NK-92 (cell line): ENCODE measurements around the gene TRIM67.

Experiments used
- DNase-seq: peaks from one replicate; lab custom pipeline; 2025; ENCODE audit not compliant: unreplicated experiment; lab: John Stamatoyannopoulos, UW

TRIM67 gene

DNA sequence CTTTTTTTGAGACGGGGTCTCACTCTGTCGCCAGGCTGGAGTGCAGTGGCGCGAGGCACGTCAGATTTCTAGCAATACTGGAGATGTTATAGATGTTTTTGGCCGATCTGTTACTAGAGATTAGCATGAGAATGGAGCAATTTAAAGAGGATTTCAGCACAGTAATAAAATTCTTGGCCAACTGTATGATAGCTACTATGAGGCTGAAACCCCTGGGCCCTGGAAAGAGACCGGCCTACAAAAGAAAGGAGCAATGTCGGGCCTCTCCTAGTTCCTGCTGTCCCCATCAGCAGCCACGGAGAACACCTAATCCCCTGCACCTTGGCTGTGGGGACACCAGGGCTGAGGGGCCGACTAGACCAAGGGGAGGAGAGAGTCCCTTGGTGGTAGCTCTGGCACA, 69.7 kb downstream of the TRIM67 start:
- no peak for DNase-seq

DNA sequence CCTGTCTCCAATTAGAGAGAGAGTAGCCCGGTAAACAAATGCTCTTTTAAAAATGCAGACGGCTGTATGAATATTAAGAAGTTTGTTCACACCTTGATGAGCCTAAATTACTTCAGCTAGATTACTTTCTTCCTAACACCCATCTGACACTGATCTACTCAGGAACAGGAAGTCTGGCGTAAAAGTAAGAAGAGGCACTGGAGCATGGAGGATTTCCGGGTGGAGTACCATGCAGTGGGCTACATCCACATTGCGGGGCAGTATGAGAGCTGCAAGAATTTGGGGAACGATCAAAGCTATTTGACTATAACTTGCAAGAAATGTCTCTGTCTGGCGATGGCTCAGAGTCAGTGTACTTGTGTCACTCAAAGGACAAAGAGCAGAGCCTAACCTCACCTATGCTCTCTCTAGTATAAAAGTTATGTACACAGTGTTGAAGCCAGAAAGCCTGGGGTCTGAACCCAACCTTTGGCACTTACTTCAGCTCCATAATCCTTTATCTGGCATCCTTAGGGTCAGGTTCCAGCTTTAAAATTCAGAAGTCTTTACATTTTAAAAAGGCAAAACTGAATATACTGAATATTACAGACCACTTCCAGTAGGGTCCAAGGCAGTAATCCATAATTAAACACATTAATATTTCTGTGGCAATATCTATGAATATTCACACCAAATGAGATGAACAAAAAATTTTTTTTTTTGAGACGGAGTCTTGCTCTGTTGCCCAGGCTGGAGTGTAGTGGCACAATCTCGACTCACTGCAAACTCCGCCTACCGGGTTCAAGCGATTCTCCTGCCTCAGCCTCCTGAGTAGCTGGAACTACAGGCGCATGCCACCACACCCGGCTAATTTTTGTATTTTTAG, 71.2 kb downstream of the TRIM67 start:
- DNase-seq, result no peak

DNA sequence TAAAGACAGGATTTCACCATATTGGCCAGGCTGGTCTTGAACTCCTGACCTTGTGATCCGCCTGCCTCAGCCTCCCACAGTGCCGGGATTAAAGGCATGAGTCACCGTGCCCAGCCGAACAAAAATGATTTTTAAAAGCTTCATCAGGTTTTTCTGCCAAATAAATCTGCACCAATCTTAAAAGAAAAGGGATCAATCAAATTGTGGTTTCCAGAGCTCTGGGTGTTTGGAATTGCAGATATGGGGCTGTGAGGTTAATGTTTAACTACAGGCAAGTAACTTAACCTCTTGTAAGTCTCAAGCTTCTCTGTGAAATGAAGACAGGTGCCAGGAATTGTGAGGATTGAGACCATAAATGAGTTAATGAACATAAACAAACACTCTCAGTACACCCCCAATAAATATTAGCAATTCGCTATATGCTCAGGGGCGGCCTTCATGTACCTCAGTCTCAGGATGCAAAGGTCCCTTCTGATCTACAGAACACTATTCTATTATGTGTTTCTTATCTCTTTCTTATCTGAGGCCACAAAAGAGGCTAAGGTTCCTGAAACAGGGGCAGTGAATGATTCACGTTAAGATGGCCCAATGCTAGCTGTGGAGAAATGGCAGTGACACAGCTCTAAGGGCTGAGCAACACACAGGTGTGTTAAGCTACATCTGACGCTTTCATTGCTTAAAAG, 72.0 kb downstream of the TRIM67 start:
- DNase-seq, result no peak

DNA sequence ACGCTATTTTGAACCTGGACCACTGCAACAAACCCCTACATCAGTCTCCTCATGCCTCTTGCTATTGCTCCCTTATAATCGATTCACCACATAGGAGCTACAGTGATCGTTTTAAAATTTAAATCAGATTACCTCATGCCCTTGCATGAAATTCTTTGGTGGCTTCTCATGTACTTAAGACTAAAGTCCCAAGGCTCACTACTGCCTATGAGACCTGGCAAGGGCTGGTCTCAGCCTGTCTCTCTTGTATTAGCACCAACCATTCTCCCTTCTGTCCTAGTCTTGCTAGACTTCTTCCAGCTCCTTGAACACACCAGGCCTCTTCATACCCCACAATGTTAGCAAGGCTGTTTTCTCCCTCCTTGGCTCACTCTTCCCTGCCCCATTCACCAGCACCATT, 72.6 kb downstream of the TRIM67 start:
- no peak for DNase-seq

DNA sequence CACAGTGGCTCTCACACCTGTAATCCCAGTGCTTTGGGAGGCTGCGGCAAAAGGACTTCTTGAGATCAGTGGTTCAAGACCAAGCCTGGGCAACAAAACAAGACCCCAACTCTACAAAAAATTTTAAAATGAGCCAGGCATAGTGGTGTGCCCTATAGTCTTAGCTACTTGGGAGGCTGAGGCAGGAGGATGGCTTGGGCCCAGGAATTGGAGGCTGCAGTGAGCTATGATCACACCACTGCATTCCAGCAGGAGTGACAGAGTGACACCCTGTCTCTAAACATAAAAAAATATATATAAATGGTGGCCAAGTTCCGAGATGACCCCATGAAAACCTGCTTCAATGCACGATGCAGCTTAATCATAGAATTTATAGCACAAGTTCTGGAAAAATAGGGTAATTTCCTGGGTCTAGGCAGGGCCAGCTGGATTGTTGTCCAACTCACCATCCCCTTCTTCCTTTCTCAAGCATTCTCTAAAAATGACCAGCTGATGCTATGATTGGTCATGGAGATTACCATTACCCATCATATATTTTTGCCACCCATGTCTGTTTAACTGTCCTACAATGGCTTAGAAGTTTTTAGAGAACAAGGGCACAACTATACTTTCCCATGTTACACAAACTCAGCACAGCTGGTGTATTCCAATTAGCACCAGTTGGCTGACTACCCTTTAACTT, 73.8 kb downstream of the TRIM67 start:
- no peak for DNase-seq

DNA sequence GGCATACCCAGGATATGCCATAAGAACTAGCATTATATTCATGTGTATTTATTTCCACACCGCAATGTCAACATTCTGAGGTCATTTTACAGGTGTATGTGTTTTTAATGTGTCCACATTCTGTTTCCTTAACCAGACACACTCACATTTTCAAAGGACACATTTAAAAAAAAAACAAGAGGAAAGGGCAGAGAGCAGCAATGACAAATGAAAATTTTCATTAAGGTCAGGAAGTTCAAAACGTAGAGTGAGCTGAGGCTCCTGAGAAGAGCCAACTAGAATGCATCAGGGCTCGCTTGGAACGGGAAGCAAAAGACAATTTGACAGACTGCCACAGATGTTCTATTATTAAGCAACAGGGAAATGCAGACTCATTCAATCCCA, 74.3 kb downstream of the TRIM67 start:
- no peak for DNase-seq

DNA sequence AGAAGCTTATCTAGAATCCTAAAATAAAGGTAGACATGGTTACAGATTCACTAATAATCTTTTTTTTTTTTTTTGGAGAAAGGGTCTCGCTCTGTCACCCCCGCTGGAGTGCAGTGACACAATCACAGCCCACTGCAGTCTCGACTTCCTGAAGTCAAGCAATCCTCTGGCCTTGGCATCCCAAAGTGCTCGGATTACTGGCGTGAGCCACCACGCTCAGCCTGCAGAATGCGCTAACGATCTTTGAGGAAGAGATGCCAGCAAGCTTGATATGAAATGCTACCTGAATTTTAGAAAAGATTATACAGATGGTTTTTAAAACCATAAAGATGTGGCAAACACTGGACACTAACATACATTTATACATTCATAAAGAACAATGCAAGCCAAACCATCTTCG, 75.1 kb downstream of the TRIM67 start:
- DNase-seq, result no peak

DNA sequence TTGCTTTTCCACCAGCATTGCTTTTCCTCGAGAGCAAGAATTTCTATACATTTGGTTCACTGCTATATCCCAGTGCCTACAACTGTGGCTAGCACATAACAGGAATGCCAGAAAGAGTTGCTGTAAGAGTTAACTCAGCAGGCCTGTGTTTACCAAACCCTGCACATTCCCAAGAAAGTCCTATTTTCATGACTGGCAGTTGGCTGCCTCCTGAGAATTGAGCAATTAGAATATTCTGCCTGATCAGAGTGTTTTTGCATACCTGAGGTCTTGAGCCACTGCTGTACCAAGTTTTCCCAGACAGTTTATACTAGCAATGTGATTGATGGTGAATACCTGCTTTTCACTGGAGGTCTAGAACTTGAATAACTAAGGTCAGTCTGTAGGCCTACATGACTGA, 76.4 kb downstream of the TRIM67 start:
- no peak for DNase-seq

DNA sequence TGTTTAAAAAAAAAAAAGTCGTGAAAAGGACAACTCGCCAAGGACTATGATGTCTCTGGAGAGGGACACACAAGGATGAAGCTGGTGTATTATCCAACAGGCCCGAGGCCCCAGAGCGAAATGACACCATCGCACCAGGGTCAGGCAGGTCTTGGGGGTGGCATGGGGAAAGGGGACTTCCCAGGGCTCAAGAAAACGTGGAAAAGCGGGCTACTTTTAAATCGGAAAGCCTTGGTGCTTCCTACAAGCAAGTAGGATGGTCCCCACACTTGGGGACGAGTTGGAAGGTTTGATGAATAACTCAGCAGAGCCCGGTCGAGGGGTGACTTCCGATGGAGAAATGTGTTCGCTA, 78.6 kb downstream of the TRIM67 start:
- DNase-seq, result no peak

DNA sequence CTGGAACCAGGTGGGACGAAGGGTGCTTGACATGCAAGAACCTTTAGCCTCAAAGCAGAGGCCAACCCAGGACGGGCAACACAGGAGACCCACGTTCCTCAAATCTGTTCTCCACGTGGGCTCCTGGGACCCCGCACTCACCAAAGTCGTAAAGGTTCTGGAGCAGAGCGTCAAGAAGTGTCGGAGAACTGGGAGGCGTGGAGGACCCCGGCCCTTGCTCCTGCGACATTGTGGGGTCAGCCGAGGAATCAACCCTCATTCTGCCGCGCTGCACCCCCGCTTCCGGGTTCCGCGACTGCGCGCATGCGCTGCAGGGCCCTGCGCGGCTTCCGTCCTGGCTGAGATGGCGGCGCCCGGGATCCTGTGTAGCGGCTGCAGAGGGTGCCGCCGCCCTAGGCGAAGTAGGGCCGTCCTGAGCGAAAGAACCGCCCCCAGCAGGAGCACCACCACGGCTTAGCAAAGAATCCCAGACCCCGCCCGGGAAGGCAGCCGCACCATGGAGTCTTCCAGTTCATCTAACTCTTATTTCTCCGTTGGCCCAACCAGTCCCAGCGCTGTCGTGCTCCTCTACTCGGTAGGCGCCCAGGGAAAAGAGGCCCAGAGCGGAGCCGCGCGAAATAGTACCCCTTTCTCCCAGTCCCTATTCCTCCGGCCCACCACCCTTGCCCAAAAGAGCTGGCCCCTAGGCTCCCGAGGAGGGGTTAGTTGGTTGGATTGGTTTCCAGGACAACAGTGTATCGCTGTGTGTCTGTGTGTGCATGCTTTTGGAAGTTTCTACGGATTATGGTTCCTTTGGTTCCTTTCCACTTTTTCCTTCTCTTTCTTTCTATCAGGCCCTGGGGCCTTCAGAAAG, 79.3 kb downstream of the TRIM67 start, which contains the start of gene GNPAT:
TSS of gene GNPAT (plus strand) at position 330 of the 853 bp plus-strand sequence. CDS start at position 497, 167 bp downstream.
- peak; percentile 6 for DNase-seq

DNA sequence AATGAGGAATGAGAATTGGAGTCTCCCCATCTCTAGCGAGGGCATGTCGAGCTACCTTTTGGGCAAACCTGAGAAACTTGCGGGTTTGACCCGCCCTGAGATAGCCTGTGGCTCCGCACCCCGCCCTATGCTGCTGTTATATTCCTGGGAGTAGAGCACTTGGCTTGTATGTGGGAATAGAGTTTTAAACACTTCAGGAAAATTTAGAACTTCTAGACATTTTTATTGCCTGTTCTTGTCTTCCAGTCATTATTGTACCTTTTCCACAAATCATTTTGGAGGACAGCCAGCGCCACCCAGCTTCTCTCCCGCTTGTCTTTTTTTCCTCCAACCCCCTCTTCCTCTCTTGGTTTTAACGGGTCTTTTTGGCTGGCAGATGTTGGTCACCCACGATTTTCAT, 79.9 kb downstream of the TRIM67 start:
- no peak for DNase-seq

DNA sequence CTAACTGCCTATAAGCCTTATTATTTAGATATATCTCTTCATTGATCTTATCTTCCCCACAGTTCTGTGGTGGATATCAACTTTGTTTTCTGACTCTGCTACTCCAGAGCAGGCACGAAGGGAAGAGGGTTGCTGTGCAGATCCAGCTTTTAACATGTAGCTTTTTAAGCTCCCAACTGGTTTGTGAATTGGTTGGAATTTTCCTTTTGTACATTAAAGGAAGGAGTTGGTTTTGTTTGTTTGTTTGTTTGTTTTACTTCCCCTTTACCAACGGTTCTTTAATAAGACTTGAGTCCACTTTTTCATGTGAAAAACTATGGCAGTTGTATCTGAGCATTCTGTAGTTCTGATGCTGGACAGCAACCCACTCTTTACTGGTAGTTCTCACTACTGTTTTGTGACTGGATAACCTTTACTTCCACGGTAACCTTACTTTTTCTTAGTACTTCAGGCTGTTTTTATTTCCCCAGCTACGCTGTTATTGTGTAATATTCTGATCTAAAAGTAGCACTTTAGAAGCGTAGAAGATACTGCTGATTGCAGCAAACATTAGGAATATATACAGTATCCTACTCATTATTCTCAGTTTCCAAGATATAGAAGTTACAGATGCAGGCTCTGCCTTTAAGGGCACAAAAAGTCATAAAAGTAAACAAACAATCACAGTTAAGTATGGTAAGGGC, 80.8 kb downstream of the TRIM67 start:
- DNase-seq, result no peak

DNA sequence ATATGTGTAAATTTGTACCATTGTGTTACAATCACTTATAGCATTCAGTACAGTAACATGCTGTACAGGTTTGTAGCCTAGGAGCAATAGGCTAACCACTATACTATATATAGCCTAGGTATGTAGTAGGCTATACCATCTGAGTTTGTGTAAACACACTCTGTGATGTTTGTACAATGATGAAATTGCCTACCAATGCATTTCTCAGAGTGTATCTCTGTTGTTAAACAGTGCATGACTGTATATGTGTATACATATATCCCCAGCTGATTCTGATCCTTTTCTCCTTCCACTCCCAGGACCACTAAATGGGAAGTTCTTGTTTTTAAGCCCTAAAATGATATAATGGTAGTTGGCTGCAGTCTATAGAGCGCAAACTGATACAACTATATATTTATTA, 86.9 kb downstream of the TRIM67 start:
- no peak for DNase-seq

DNA sequence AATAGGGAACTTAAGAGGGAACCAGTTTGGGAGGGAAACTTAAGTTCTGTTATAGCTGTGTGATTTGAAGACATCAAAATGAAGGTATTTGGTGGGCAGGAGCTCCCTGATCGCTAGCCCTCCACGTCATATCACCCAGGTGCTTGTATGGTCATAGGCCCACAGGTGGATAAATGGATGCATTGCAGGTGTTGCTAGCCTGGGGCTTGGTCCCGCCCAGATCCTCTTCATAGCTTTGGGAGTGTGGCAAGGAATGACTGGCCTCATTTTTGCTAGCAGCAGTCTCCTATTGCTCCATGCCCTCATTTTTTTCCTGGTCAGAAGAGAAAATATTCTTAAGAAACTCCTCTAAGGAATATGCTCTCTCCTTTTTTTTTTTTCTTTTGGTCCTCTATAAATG, 90.5 kb downstream of the TRIM67 start:
- no peak for DNase-seq

DNA sequence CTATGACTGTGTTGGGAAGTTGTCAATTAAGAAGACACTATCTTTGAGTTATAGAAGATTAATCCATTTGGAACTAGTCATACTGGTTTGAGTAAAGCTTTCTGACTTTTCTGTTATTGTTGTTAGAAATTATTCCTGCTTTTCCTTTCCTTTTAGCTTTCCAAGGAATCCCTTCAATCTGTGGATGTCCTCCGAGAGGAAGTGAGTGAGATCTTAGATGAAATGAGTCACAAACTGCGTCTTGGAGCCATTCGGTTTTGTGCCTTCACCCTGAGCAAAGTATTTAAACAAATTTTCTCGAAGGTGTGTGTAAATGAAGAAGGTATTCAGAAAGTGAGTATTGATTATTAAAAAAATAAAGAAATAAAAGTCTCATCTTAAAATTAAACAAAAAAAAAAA, 98.5 kb downstream of the TRIM67 start:
- no peak for DNase-seq

DNA sequence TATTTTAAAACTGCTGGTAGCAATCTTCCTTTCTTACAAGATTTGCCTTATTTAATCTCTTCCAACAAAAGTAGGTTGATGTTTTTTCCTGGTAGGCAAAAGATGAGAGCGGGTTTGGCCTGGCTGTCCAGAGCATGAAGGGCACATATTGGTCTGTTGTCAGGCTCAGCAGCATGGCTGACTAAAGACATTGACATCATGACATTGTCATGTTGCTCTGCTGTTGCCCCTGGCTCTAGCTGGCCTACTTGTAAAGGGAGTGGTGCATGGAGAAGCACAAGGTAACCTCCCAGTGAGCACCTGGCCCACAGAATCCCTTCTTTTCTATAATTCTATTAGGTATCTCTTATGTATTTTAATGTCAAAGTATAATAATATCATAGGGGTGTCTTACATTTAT, 102.8 kb downstream of the TRIM67 start:
- DNase-seq, result no peak

DNA sequence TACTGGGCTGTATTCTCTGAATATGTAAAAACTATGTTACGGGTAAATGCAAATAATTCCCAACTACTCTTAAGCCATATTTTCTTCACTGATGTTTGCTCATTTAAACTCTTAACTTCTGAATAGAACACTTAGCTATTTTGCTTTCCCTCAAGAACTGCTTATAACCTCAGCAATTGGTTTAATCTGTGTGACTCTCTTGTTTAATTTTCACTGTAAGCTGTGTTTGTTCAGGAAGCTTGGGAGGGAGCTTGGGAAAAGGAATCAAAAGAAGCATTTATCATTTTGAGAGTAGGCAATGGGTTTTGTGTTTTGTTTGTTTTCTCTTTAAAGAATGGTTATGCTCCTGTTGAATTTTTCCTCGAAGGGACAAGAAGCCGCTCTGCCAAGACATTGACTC, 103.5 kb downstream of the TRIM67 start:
- no peak for DNase-seq

DNA sequence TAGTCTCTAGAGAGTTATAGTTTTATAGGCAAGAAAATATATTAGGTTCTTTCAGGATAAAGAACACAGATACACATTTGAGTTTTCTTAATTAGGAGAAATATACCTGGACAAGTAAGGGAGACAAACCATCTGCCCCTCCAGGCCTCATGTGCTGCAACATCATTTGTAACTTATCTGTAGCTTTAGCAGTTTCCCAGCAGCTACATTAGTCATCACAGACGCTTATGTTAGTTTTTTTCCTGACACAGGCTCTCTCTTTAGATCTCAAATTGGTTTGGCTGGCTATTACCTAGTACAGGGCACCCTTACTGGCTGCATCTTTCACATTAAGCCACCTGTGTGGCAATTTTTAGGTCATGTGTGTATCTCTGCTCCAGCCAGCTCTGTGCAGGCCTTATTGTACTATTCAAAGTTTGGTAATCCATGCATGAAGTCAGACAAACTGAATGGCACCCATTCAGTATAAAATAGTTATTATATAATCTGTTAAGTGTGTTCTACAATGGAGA, 105.0 kb downstream of the TRIM67 start:
- DNase-seq, result no peak
